SU-DHL-6 (cell line): ENCODE data around the gene PRLR.

Experiments
- H2AFZ ChIP-seq: fragments of 200-600 bp; sonication (generic); 2 replicates; pipeline ENCODE4 v1.6.1; 2014; ENCODE audit warnings: low read depth, mild to moderate bottlenecking, moderate library complexity, mixed read lengths, antibody characterized with exemption, low read length; ENCODE audit not compliant: severe bottlenecking
- H3F3A ChIP-seq: fragments of 200-600 bp; shearing (Covaris generic); 2 replicates; pipeline ENCODE4 v1.6.0; 2016; ENCODE audit warnings: antibody characterized with exemption, mild to moderate bottlenecking; ENCODE audit not compliant: insufficient read depth
- H3K27ac ChIP-seq: fragments of 200-600 bp; sonication (generic); 2 replicates; pipeline ENCODE4 v1.5.1; 2016; ENCODE audit warnings: low read depth, mild to moderate bottlenecking, low read length, moderate library complexity, mixed read lengths
- H3K27me3 ChIP-seq: fragments of 200-600 bp; sonication (generic), shearing (Covaris generic); 2 replicates; pipeline ENCODE4 v1.6.0; 2014; ENCODE audit warnings: mild to moderate bottlenecking, low read length
- H3K36me3 ChIP-seq: fragments of 200-600 bp; sonication (generic); 2 replicates; pipeline ENCODE4 v1.6.1; 2014; ENCODE audit warnings: mild to moderate bottlenecking, low read length, mixed read lengths
- H3K4me2 ChIP-seq: fragments of 300-600, 200-600 bp; shearing (Covaris generic), sonication (generic); 2 replicates; pipeline ENCODE4 v1.6.0; 2014; ENCODE audit warnings: low read length, low read depth, mild to moderate bottlenecking; ENCODE audit not compliant: poor library complexity, severe bottlenecking
- H3K4me3 ChIP-seq: fragments of 200-600 bp; sonication (generic); 2 replicates; pipeline ENCODE4 v1.5.1; 2014; ENCODE audit warnings: antibody characterized with exemption, low read length, mild to moderate bottlenecking, mixed read lengths; ENCODE audit not compliant: insufficient read depth, poor library complexity, severe bottlenecking
- H3K79me2 ChIP-seq: fragments of 200-600 bp; sonication (generic); 2 replicates; pipeline ENCODE4 v1.6.1; 2014; ENCODE audit warnings: mild to moderate bottlenecking, low read length, moderate library complexity; ENCODE audit not compliant: insufficient read depth
- H3K9ac ChIP-seq: fragments of 200-600 bp; sonication (generic); 2 replicates; pipeline ENCODE4 v1.7.0; 2014; ENCODE audit warnings: mild to moderate bottlenecking, low read length
- H3K9me2 ChIP-seq: fragments of 200-600 bp; sonication (generic); replicated peaks from 2 replicates; pipeline ENCODE4 v1.6.1; 2014; ENCODE audit warnings: low read length; ENCODE audit not compliant: insufficient read depth
- H3K9me3 ChIP-seq: fragments of 200-600 bp; sonication (generic); 2 replicates; pipeline ENCODE4 v1.6.1; 2014; ENCODE audit warnings: low read length, mixed read lengths; ENCODE audit not compliant: insufficient read depth
- H4K20me1 ChIP-seq: fragments of 200-600 bp; sonication (generic); 2 replicates; pipeline ENCODE4 v1.6.1; 2014; ENCODE audit warnings: low read depth, mild to moderate bottlenecking, antibody characterized with exemption, low read length, moderate library complexity, mixed read lengths
- EZH2phosphoT487 ChIP-seq: fragments of 200-600 bp; sonication (generic), shearing (Covaris generic); conservative IDR thresholded peaks from 2 replicates; pipeline ENCODE4 v1.6.1; 2018; ENCODE audit warnings: mild to moderate bottlenecking, antibody characterized with exemption, low read length, moderate library complexity, mixed read lengths
- TF ChIP-seq, protein P1 (sequence below): fragments of 200-600 bp; sonication (generic); IDR thresholded peaks from one replicate; pipeline ENCODE4 v1.5.1; 2017; ENCODE audit warnings: antibody characterized with exemption, mild to moderate bottlenecking, low read length, moderate library complexity; ENCODE audit not compliant: insufficient read depth, poor library complexity, severe bottlenecking

Gene PRLR

DNA sequence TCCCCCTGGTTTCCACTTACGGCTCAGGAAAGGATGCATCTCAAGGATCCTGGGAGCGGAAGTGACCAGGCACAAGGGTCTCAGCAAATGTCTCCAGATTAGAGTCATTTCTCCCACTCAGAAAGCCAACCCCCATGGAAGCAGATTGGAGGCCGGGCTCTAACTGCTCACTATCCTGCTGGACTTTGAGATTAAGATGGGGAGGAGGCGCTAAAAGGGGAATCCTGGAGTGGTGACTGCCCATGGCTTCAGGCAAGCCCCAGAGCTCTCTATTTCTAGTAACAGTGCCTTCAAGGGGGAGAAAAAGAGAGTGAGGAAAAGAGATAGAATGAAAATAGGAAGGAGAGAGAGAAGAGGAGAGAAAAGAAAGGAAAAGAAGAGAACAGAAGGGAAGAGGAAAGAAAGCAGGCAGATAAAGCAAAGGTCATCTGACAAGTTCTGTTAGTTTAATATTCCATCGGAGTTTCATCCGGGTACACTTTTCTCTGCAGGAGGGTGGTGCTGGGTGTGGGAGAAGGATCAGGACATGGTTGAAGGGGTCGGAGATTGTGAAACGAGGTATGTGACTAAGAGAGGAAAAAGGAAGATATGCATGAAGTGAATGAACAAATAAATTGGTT lies 182.4 kb downstream of the PRLR start, which contains the start of gene AGXT2:
AGXT2 (minus strand) TSS at position 165 of the 620 bp plus-strand sequence; CDS start at position 108, 57 bp downstream.
- H3K4me2 ChIP-seq = no peak within 1 kb of the TSS
- no peak within 1 kb of the TSS for H3K27ac ChIP-seq

DNA sequence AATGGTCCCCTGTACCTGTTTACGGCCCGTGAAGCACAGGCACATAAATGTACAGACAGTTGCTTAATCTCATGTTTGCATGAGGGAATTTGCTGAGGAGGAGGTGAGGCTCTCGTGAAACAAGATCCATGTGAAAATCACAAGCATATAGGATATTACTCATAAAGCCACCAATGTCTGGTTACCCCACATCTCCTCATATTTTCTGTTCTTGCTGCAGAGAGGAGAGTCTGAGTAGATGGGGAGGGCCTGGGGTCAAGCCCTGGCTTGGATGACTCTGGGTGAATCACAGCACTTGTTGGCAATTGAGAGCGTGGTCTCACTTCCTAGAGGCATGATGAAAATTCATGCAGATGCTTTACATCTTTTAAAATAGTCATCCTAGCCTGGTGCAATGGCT lies 183.5 kb downstream of the PRLR start:
- no peak overlapping the region for H3K27ac ChIP-seq
- TF ChIP-seq, protein P1, sequence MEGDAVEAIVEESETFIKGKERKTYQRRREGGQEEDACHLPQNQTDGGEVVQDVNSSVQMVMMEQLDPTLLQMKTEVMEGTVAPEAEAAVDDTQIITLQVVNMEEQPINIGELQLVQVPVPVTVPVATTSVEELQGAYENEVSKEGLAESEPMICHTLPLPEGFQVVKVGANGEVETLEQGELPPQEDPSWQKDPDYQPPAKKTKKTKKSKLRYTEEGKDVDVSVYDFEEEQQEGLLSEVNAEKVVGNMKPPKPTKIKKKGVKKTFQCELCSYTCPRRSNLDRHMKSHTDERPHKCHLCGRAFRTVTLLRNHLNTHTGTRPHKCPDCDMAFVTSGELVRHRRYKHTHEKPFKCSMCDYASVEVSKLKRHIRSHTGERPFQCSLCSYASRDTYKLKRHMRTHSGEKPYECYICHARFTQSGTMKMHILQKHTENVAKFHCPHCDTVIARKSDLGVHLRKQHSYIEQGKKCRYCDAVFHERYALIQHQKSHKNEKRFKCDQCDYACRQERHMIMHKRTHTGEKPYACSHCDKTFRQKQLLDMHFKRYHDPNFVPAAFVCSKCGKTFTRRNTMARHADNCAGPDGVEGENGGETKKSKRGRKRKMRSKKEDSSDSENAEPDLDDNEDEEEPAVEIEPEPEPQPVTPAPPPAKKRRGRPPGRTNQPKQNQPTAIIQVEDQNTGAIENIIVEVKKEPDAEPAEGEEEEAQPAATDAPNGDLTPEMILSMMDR = no peak
- no peaks in the 10 kb centered on the region for H3K9me2 ChIP-seq
- H3K27me3 ChIP-seq = no peaks in the 10 kb centered on the region
- H3K9ac ChIP-seq = no peak overlapping the region
- H3F3A ChIP-seq = no peaks in the 10 kb centered on the region
- no peaks in the 10 kb centered on the region for H3K9me3 ChIP-seq
- no peak overlapping the region for H3K4me2 ChIP-seq
- no peaks in the 10 kb centered on the region for H3K36me3 ChIP-seq
- H4K20me1 ChIP-seq = no peaks in the 10 kb centered on the region
- no peak overlapping the region for H3K4me3 ChIP-seq
- no peak overlapping the region for H2AFZ ChIP-seq
- no peaks in the 10 kb centered on the region for H3K79me2 ChIP-seq

More for the DNA sequence above, 182.4 kb downstream of the PRLR start, which contains the start of gene AGXT2:
- H3K27me3 ChIP-seq = no peaks in the 10 kb centered on the region
- H4K20me1 ChIP-seq = no peaks in the 10 kb centered on the region
- no peak within 1 kb of the TSS for H3K9ac ChIP-seq
- H3F3A ChIP-seq = no peaks in the 10 kb centered on the region
- no peaks in the 10 kb centered on the region for H3K36me3 ChIP-seq
- no peaks in the 10 kb centered on the region for H3K9me2 ChIP-seq
- H3K4me3 ChIP-seq = no peak within 1 kb of the TSS
- H2AFZ ChIP-seq = no peak within 1 kb of the TSS
- H3K9me3 ChIP-seq = no peaks in the 10 kb centered on the region
- TF ChIP-seq, protein P1 = no peak
- no peak for TF ChIP-seq EZH2phosphoT487
- H3K79me2 ChIP-seq = no peaks in the 10 kb centered on the region

DNA sequence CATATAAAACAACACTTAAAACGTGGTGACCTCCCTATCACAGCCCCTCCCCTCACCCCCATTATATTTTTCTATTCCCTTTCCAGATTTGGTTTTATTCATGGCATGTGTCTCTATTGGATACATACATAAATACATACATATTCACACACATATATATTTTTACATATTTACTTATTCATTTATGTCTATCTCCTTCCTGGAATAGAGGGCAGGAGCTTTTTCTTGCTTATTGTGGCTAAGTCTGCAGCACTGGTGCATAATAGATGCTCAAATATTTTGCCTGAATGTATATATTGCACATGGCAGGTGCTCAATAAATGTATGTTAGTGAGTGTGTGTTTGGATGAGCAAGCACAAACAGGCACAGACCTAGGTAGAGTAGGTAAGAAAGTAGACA lies 185.0 kb downstream of the PRLR start:
- Histone ChIP-seq H4K20me1 (no peaks in the 10 kb centered on the region), H3F3A (no peaks in the 10 kb centered on the region), H3K9ac (no peak overlapping the region), H3K79me2 (no peaks in the 10 kb centered on the region), H3K36me3 (no peaks in the 10 kb centered on the region), H3K9me3 (no peaks in the 10 kb centered on the region), H3K4me2 (no peak overlapping the region), H3K27ac (no peak overlapping the region), H3K4me3 (no peak overlapping the region), H2AFZ (no peak overlapping the region), H3K9me2 (no peaks in the 10 kb centered on the region), H3K27me3 (no peaks in the 10 kb centered on the region)
- TF ChIP-seq EZH2phosphoT487 = no peak
- TF ChIP-seq, protein P1 = no peak
